COLO829 (cell line): ENCODE results near the gene ZNF365.
"Not testable (repeated sequence)": the region's sequence is repeated elsewhere in the genome, so short reads cannot be mapped to it uniquely, and the experiment has no call there.

ENCODE experiments used
- DNase-seq: peaks from one replicate; pipeline ENCODE4 v3.0.0; 2012; ENCODE audit warnings: low spot score

Gene ZNF365, protein sequence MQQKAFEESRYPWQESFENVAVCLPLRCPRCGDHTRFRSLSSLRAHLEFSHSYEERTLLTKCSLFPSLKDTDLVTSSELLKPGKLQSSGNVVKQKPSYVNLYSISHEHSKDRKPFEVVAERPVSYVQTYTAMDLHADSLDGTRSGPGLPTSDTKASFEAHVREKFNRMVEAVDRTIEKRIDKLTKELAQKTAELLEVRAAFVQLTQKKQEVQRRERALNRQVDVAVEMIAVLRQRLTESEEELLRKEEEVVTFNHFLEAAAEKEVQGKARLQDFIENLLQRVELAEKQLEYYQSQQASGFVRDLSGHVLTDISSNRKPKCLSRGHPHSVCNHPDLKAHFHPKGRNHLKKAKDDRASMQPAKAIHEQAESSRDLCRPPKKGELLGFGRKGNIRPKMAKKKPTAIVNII

DNA sequence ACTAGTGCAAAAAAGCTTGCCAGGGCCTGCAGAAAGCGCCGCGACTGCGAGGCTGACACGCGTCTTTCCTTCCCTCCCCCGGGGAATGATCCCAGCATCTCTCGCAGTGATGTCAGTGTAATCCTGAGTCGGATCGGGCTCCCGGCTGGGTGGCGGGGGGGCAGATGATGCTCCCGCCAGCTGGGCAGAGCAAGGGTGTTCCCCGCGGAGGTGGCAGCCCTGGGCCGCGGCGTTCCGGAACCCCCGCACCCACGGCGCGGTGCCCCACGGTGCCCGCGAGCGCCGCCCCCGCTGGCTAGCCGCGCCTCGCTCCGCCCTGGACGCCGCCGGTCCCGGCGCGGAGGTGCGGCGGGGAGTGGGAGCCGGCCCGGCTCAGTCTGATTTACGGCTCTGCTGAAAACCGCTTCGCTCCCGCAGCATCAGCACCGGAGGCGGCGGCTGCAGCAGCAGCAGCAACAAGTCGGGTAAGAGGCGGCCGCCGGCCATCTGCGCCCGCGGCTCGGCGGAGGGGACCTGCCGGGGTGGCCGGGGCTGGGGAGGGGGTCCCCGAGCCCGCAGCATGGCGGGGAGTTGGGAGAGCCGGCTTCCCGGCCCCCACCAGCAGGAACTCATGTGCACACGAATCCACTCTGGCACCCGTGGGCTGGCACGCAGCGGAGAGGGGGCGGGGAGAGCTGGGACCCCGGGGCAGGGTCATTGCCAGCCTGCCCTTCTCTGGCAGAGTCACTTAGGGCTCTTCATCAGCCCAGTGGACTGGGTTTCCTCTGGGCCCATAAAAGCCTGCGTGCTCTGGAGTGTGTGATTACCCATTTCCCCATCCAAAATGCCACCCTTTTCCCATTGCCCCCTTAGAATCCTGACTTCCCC, at the start of gene ZNF365:
ZNF365 (plus strand) TSS at position 375 of the 867 bp plus-strand sequence. CDS start 1,825 bp downstream, outside the sequence.
- DNase-seq = no peak

DNA sequence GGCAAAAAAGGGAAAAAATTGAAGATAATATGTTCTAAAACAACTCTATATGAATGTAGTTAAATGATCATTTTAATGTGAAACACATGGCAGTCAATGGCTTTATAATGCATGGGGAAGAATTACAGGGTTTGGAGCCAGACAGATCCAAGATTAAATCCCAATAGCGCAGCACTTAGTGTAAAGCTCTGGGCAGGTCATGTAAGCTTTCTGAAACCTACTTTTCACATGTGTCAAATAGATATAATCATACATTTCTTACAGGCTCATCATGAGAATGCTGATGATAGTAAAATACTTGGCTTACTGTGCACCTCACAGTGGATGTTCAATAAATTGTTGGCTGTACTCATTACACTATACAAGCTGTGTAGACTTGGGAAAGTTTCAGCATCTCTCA, 48.0 kb upstream of the ZNF365 start:
- no peak for DNase-seq

DNA sequence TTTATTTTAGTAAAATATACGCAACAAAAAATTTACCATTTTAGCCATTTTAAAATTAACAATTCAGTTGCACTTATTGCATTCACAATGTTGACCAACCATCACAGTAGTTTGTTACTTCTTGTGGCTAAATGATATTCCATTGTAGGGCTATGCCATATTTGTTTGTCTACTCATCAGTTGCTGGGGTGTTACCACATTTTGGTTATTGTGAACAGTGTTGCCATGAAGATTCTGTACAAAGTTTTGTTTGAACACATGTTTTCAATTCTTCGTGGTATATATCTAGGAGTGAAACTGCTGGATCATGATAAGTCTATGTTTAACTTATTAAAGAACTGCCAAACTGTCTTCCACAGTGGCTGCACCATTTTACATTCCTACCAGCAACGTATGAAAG, 46.3 kb upstream of the ZNF365 start:
- DNase-seq = no peak

DNA sequence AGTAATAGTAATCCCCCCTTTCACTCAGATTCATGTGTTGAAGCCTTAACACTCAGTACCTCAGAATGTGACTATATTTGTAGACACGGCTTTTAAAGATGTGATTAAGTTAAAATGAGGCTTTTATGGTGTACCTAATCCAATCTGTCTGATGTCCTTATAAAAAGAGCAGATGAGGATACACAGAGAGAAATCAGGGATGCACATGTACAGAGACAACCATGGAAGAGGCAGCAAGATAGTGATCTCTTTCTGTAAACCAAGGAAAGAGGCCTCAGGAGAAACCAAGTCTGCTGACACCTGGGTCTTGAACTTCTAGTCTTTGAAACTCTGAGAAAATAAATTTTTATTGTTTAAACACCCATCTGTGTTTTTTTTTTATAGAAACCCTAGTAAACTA, 44.0 kb upstream of the ZNF365 start:
- DNase-seq = no peak

DNA sequence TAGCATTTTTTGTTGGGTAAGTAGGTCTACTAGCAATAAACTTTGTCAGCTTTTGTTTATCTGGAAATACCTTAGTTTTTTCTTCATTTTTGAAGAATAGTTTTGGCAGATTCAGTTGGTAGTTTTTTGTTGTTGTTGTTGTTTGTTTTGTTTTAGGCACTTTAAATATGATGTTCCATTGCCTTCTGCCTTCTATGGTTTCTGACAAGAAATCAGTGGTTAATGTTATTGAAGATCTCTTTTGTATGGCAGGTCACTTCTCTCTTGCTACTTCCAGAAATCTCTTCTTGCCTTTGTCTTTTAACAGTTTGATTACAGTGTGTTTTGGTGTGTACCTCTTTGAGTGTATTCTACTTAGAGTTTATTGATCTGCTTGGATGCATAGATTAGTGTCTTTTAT, 41.8 kb upstream of the ZNF365 start:
- no peak for DNase-seq

DNA sequence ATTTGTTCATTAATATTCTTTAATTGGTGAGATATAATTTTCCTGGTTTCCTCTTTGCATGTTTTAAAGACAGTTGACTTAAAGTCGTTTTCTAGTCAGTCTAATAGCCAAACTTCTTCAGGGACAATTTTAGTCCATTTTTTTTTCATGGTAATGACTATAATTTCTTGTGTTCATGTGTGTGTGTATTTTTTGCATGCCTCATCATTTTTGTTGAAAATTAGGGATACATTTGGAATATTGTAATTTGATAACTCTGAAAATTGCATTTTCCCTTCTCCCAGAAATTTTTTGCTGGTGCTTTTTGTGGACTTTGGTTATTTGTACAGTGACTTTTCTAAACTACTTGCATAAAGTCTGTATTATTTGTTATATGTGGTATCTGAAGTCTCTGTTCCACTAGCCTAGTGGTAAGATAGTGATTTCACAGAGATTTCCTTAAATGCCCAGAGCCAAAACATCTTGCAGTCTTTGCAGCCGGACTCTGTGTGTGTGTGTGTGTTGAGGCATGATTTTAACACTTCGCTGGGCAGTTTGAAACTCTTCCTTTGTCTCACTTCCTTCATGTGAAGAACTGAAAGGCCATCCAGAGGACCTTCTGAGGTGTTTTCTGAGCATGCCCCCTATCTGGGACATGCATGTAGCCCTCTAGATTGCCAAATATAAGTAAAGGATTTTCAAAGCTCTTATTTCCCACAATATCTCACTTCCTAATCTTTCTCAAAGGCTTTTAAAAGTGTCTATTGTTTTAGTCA, 40.9 kb upstream of the ZNF365 start:
- no peak for DNase-seq

DNA sequence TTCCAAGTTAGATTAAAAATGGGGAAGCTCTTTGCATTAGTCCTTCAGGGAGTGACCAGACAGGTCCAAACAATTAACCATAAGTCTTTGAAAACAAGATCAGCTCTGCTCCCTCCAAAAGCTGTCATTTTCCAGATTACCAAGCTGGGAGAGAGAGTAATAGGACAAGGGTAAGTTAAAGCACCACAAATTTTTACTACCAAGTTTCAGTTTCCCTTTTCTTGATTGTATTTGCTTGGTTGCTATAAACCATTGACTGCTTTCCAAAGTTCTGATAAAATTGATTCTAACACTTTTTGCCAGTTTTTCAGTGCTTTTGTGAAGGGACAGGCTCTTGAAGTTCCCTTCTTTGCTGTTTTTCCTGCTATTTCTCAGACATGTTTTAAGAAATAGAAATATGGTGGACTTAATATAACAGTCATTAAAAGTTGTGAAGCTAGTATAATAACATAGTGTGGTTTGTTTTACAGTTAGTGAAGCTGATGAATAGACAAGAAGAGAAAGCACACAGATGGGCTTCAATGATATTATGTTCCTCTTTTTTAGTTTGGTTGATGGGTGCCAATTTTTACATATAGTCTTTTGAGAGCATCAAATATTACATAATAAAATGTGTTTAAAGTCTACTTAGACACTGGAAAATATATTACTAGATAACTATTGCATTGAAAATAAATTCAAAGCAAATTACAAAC, 40.0 kb upstream of the ZNF365 start:
- no peak for DNase-seq

DNA sequence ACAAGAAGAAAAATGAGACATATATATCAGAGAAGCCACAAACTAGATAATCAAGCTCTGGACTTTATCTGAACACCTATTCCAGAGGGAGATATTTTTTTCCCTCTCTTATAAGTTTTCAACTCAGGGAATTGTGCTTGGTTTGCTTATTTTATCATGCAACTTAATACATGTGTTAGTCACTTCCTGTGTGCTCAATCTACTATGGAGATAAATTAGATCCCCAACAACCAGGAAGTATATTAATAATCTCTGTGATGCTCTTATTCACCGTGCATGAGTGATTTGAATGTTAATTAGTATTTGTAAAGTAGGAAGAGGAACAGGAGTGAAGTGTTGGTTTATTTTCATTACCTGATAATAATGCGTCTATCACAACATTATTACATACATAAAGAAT, 38.8 kb upstream of the ZNF365 start:
- peak; percentile 9 for DNase-seq

DNA sequence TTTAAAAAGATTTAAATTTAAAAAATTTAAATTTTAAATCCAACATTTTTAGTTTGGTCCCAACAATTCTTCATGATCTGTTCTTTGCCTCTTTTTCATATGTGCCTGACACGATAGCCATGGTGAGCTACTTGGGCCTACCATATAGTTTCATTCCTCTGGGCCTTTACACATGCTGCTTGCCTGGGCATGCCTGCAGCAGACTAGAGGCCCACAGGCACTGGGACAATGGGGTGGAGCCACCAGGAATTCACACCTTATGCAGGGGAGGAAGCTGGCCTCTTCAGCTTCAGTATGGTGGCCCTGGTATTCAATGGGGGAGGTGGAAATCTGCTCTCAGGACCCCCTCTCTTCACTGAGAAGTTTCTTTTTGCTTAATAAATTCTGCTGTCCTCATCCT, 37.8 kb upstream of the ZNF365 start:
- no peak for DNase-seq

DNA sequence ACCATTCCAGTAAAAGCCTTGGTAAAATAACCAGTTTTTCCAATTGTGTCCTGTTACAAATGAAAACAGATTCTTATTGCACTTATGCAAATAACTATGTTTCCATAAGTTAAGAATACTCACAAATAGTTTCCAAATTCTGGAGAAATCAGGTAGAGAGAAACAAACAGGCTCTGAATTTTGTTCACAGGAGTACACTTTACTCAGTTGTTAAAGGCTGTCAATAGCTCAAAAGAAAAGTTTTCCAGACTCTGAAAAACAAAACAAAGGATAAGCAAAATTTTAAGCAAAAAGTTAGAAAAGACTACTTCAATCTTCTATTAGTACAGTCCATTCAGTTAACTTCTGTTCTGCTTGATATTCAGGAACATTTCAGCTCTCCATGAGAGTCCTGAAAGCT, 32.8 kb upstream of the ZNF365 start:
- no peak for DNase-seq

DNA sequence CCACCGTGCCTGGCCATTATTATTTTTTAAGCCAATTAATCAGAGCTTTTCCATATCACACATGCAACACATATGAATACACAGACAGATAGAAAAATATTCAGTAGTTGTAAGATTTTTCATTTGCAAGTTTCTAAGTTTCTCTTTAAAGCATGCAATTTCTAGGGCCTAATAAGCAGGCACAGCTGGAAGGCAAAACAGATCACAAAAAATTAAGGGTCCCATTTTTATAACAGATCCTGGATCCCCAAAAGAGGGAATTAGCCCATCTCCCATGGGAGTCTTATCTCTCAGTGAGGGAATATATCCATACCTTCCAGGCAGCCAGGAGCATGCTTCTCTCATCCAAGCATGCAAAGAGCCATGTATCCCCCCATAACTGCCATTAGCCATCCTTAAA, 31.2 kb upstream of the ZNF365 start:
- DNase-seq = no peak

DNA sequence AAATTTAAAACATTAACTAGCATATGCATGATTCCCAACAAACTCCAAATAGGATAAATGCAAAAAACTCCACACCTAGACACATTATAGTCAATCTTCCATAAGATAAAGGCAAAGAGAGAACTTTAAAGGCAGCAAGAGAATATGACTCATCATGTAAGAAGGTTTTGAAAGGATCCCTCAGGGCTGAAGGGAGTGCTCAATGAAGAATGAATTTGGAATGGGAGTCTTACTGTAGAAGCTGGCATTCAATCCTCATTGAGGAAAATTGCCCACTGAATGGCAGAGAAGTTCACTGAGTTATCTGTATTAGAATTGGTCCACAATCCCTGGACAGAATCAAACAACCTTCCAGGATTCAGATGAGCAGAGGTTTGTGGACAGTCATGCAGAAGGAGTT, 26.1 kb upstream of the ZNF365 start:
- DNase-seq = peak; percentile 1

DNA sequence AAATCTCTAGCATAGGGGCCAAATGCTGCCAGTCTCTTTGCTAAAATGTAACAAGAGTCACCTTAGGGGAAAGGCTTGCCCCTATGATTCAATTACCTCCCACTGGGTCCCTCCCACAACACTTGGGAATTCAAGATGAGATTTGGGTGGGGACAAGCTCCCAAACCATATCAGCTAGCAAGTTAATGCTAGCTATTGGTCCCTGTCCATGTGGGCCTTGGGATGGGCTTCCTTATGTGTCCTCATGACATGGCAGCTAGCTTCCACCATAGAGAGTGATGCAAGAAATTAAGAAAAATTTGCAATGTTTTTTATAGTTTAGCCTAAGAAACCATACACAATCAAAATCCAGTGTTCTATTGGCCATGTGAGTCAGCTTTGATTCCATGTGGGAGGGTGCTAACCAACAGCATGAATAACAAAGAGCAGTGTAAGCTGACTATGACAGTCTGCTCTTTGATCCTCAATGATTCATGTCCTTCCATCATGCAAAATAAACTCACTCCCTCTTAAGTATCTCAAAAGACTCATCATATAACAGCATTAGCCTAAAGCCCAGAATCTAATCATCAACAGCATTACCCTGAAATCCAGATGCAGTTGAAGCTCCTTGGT, 21.7 kb upstream of the ZNF365 start:
- DNase-seq = peak; percentile 12

DNA sequence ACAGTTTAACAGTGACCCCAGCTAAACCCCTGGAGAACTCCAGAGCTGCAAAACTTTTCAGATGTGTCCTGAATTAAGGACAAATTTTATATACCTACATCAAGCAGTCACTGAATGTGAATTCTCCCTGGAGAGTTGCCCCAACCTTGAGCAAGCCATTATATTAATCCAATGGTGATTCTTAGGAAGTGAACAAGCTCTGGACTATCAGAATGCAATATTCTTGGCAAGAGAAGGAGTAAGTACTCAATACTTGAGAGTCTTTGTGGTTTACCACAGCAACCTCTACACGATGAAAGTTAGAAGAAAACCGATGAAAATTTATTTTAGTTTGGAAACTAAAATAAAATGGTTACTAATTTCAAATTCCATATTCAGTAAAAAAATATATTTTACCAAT, 19.3 kb upstream of the ZNF365 start:
- DNase-seq = no peak

DNA sequence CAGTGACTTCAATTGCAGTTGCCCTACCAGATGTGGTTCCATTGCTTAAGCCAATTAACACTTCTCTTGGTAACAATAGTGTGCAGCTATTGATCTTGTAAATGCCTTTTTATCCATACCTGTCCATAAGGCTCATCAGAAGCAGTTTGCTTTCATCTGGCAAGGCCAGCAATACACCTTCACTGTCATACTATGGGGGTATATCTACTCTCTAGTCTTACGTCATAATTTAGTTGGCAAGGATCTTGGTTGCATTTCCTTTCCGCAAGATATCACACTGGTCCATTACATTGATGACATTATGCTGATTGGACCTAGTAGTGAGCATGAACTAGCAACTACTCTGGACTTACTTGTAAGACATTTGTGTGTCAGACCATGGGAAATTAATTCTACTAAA, 17.7 kb upstream of the ZNF365 start:
- DNase-seq = no peak

DNA sequence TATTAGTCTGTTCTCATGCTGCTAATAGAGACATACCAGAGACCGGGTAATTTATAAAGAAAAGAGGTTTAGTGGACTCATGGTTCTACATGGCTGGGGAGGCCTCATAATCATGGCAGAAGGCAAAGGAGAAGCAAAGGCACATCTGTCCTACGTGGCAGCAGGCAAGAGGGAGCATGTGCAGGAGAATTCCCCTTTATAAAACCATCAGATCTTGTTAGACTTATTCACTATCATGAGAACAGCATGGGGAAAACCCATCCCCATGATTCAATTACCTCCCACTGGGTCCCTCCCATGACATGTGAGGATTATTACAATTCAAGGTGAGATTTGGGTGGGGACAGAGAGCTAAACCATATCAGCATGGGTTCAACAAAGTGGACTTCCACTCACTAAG, 16.0 kb upstream of the ZNF365 start:
- not testable (repeated sequence) for DNase-seq

DNA sequence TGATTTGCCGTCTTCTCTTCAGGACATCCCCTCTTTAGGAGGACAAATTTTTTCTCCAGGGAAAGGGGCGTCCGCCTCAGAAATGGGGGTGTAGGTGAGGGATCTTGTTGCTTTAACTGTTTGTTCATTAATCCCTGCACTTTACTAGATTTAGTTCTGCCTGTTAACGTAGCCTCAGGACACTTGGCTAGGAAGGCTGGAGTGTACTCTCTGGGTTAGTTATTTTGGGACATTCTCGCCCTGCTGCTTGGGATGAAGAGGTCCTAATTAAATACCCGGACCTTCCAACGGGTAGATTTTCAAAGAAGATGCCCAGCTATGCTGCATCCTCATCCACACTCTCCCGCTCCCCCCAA, 552 bp upstream of the ZNF365 start:
- DNase-seq = no peak

DNA sequence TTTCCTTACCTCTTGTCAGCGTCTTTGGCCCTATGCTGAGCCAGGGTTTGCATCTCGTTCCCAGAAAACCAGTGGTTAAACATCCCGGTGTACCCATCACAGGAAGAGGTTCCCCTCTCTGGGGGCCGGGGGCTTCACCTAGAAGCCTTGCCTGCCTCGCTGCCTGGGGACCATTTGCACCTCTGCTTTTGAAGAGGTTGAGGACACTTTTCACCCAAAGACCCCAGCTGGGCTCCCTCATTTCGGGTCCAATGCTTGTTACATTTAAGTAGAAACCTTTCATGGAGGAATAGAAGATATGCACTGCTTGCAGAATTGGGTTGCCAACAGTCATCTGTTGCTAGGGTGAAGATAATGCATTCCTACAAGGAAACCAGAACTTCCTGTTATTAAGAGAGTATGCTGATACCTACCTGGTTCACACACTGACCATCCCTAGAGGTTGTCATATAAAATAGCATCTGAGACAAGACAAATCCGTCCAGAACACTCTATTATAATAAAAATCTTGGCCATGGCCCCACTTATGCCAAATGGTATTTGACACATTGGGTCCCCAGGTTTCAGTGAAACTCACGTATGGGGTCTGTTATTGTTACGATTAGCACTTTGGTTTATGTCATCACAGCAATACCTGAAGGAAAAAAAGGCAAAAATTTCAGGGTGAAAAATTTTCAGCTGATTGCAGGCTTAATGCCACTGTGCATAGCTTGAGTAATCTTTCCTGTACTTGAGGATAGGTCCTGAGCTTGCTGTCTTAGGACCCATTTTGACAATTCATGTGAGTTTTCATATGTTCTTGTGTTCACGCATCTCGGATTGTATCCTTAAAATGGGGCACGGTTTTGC, 917 bp downstream of the ZNF365 start:
- DNase-seq = no peak

DNA sequence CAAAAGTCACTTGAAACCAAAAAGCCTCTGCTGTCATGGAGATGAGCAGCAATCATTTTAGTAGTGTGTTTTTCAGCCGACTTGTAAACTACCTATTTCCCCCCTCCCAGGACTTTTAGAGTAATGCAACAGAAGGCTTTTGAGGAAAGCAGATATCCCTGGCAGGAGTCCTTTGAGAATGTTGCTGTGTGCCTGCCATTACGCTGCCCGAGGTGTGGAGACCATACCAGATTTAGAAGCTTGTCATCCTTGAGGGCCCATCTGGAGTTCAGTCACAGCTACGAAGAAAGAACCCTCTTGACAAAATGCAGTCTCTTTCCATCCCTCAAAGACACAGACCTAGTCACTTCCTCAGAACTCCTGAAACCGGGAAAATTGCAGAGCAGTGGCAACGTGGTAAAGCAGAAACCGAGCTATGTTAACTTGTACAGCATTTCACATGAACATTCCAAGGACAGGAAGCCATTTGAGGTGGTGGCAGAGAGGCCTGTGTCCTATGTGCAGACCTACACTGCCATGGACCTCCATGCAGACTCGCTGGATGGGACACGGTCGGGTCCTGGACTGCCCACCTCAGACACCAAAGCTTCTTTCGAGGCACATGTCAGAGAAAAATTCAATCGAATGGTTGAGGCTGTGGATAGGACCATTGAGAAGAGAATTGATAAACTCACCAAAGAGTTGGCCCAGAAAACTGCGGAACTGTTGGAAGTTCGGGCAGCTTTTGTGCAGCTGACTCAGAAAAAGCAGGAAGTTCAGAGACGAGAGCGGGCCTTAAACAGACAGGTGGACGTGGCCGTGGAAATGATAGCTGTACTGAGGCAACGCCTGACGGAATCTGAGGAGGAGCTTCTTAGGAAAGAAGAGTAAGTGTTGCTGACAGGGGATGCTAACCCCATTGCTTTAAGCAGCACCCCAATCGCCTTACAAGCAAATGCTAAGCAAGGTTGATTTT, 2.2 kb downstream of the ZNF365 start:
- no peak for DNase-seq

DNA sequence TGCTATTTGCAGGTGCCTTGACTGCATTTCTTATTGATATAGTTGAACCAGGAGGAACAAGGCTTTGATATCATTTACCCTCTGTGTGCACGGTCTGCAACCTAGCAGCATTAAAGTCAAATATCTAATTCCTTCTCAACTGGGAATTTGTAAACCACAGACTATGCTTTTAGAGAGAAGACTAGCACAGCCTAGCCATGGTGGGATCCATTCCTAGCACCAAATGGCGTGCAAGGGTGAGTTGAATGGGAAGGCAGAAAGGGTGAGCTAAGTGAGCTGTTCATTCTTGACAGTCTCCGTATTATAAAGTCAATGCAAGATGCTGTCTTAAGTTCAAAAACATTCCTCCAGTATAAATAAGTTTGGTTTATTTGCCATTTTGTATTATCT, 2.9 kb downstream of the ZNF365 start:
- no peak for DNase-seq
